ENCODE measurements around the gene CHN1.

The CHN1 gene

DNA sequence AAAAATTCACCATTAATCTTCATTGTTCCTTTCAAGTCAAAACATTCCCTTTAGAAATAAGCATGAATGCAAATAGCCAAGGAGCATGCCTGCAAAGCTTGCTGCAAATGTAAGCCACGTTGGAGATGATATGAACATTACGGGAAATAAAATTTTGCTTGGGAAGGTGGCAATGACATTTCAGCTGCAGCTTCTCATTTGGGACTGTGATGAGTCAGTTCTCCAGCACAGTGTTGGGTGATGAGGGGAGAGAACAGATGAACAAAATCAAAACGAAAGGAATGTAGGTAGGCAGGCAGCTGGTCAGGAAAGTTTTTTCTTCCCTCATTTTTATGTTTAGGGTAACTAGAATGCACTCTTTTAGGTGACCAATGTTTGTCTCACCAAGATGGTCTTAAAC lies 175.6 kb downstream of the CHN1 start:
- peaks cover 7% of the 10 kb centered on the region for H3K9me3 Mint-ChIP-seq
- no peaks in the 10 kb centered on the region for H3K27me3 Mint-ChIP-seq (ENCODE audit: low read depth)
- peaks cover 9% of the 10 kb centered on the region for H3K36me3 Mint-ChIP-seq (ENCODE audit: low read depth)
- no peak overlapping the region for H3K4me3 Mint-ChIP-seq
- no peak overlapping the region for H3K27ac Mint-ChIP-seq
- peaks cover 18% of the 10 kb centered on the region for H3K4me1 Mint-ChIP-seq
- TF ChIP-seq CTCF (IDR thresholded peaks at IDR 0.05; ENCODE audit: unreplicated experiment in 3 of 3) = no peak

GRCh38 chr2:174827371-174828369 lies 177.5 kb downstream of the CHN1 start:
- peak overlapping the region; percentile 61 to 92 (median 82) for H3K27ac Mint-ChIP-seq
- H3K9me3 Mint-ChIP-seq = no peaks in the 10 kb centered on the region
- no peak for TF ChIP-seq CTCF (IDR thresholded peaks at IDR 0.05; ENCODE audit: unreplicated experiment in 3 of 3)
- peaks cover 8% of the 10 kb centered on the region for H3K36me3 Mint-ChIP-seq (ENCODE audit: low read depth)
- no peaks in the 10 kb centered on the region for H3K27me3 Mint-ChIP-seq (ENCODE audit: low read depth)
- H3K4me3 Mint-ChIP-seq = no peak overlapping the region
- peaks cover 28% of the 10 kb centered on the region for H3K4me1 Mint-ChIP-seq

GRCh38 chr2:174826051-174826450 lies 179.1 kb downstream of the CHN1 start:
- TF ChIP-seq CTCF (IDR thresholded peaks at IDR 0.05; ENCODE audit: unreplicated experiment in 3 of 3) = no peak
- Mint-ChIP-seq H3K9me3 (peaks cover 6% of the 10 kb centered on the region), H3K4me3 (no peak overlapping the region), H3K36me3 (ENCODE audit: low read depth) (peaks cover 22% of the 10 kb centered on the region), H3K4me1 (peaks cover 30% of the 10 kb centered on the region), H3K27me3 (ENCODE audit: low read depth) (peaks cover 4% of the 10 kb centered on the region), H3K27ac (peak overlapping the region; percentile 71 to 94 (median 87))

GRCh38 chr2:174824068-174824467 lies 181.1 kb downstream of the CHN1 start:
- no peak overlapping the region for H3K4me3 Mint-ChIP-seq
- peaks cover 30% of the 10 kb centered on the region for H3K4me1 Mint-ChIP-seq
- peaks cover 31% of the 10 kb centered on the region for H3K36me3 Mint-ChIP-seq (ENCODE audit: low read depth)
- H3K27ac Mint-ChIP-seq = peak overlapping the region in 2 of 3 experiments; percentile 11 to 26
- TF ChIP-seq CTCF (IDR thresholded peaks at IDR 0.05; ENCODE audit: unreplicated experiment in 3 of 3) = no peak
- peaks cover 6% of the 10 kb centered on the region for H3K9me3 Mint-ChIP-seq
- peaks cover 4% of the 10 kb centered on the region for H3K27me3 Mint-ChIP-seq (ENCODE audit: low read depth)

DNA sequence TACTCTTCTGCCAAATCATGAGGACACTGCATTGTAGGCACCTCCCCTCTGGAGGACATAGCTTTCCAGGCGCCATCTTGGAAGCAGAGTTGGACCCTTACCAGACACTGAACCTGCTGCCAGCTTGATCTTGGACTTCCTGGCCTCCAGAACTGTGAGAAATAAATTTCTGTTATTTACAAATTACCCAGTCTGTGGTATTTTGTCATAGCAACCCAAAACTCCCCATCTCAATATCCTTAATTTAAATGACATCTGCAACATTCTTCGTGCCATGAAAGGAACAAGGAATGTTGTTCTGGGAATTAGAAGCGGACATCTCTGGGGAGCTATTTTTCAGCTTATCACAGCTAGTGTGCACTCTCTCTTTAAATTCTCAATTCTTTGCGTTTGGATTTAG lies 183.6 kb downstream of the CHN1 start:
- no peak overlapping the region for H3K27ac Mint-ChIP-seq
- peaks cover 6% of the 10 kb centered on the region for H3K9me3 Mint-ChIP-seq
- no peak for TF ChIP-seq CTCF (IDR thresholded peaks at IDR 0.05; ENCODE audit: unreplicated experiment in 3 of 3)
- H3K36me3 Mint-ChIP-seq (ENCODE audit: low read depth) = peaks cover 31% of the 10 kb centered on the region
- peaks cover 20% of the 10 kb centered on the region for H3K4me1 Mint-ChIP-seq
- peaks cover 4% of the 10 kb centered on the region for H3K27me3 Mint-ChIP-seq (ENCODE audit: low read depth)
- no peak overlapping the region for H3K4me3 Mint-ChIP-seq
